ENCODE results near the gene CTNNA3. TPM values are rescaled to one million over a fixed set of nuclear protein-coding genes. Genes with fewer than 3 reads are reported as not detected.

The CTNNA3 gene
- total RNA-seq, 2 experiments from 2014 or later, result 0.30 TPM; not detected in 1

DNA sequence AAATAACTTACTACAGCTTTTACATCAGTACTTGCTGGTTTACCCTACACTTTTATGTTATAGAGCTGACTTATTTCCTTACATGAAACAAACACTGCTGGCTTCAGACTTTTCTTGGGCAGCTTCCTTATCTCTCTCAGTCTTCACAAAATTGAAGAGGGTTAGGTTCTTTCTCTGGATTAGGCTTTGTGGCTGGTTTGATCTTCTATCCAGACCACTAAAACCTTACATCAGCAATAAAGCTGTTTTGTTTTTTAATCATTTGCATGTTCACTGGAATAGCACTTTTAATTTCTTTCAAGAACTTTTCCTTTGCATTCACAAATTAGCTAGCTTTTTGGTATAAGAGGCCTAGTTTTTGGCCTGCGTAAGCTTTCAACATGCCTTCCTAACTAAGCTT lies 551.5 kb downstream of the CTNNA3 start:
- DNase-seq (no peak), ATAC-seq (no peak)
- Mint-ChIP-seq H3K27ac (no peak overlapping the region), H3K4me1 (no peaks in the 10 kb centered on the region), H3K9me3 (ENCODE audit: low read depth) (no peaks in the 10 kb centered on the region), H3K4me3 (no peak overlapping the region), H3K36me3 (ENCODE audit: low read depth) (no peaks in the 10 kb centered on the region), H3K27me3 (no peaks in the 10 kb centered on the region)
- POLR2A ChIA-PET, result no interaction called here
- intact Hi-C loops (cut with DNase I, micrococcal nuclease), result no loop called here
- CTCF ChIA-PET, result no interaction called here

GRCh38 chr10:67141300-67141699 lies 554.7 kb downstream of the CTNNA3 start:
- Mint-ChIP-seq H3K4me1 (no peaks in the 10 kb centered on the region), H3K27ac (no peak overlapping the region), H3K4me3 (no peak overlapping the region), H3K36me3 (ENCODE audit: low read depth) (no peaks in the 10 kb centered on the region), H3K9me3 (ENCODE audit: low read depth) (no peaks in the 10 kb centered on the region), H3K27me3 (no peaks in the 10 kb centered on the region)
- intact Hi-C loops (cut with DNase I, micrococcal nuclease), result no loop called here
- ChIA-PET POLR2A (no interaction called here), CTCF (interaction anchor here (0.6 kb wide), 1 partner anchor 37 kb away, joined by 4 read pairs; no protein-coding TSS in a partner anchor)
- no peak for DNase-seq
- ATAC-seq, result no peak

DNA sequence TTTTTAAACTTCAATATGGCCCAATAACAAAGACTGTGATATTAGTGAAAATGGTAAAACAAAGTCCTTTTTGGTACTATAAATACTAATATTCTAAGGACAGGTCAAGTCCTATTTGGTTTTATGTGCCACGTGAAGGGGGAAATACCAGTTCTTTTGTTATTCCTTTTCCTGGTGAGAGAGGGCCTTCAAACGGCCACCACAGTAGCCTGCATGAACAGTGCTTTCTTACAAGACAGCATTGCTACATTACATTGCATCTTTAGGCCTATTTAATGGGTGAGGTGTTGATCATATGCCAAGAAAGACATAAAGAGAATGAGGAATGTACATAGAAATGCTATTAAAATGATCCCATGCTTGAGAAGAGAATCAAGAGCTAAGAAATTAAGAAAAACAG lies 555.4 kb downstream of the CTNNA3 start:
- CTCF ChIA-PET, result no interaction called here
- Mint-ChIP-seq H3K36me3 (ENCODE audit: low read depth) (no peaks in the 10 kb centered on the region), H3K9me3 (ENCODE audit: low read depth) (no peaks in the 10 kb centered on the region), H3K27me3 (no peaks in the 10 kb centered on the region), H3K4me1 (no peaks in the 10 kb centered on the region), H3K27ac (no peak overlapping the region), H3K4me3 (no peak overlapping the region)
- no peak for DNase-seq
- no peak for ATAC-seq
- POLR2A ChIA-PET, result no interaction called here
- intact Hi-C loops (cut with DNase I, micrococcal nuclease), result no loop called here

DNA sequence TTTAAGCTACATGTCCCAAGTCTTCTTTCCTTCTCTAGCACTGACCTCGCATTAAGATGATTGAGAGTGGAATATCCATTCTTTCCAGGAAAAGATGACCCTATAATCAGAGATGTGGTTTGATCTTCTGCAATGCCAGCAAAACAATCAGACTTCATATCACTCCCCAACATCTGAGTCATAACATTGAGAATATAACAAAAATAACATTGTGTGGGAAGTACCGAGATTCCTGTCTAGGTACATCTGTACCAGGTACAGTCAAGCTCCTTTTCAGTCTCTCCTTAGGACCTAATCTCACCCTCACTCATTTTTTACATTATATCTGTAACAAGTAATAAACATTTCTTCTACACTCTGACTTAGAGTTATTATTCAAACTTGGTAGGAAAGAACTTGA lies 568.6 kb downstream of the CTNNA3 start:
- ChIA-PET CTCF (no interaction called here), POLR2A (no interaction called here)
- no peaks in the 10 kb centered on the region for H3K36me3 Mint-ChIP-seq (ENCODE audit: low read depth)
- DNase-seq (no peak), ATAC-seq (no peak)
- H3K4me3 Mint-ChIP-seq, result no peak overlapping the region
- H3K4me1 Mint-ChIP-seq, result no peaks in the 10 kb centered on the region
- no peaks in the 10 kb centered on the region for H3K27me3 Mint-ChIP-seq
- no peak overlapping the region for H3K27ac Mint-ChIP-seq
- no peaks in the 10 kb centered on the region for H3K9me3 Mint-ChIP-seq (ENCODE audit: low read depth)
- intact Hi-C loops (cut with DNase I, micrococcal nuclease), result no loop called here

DNA sequence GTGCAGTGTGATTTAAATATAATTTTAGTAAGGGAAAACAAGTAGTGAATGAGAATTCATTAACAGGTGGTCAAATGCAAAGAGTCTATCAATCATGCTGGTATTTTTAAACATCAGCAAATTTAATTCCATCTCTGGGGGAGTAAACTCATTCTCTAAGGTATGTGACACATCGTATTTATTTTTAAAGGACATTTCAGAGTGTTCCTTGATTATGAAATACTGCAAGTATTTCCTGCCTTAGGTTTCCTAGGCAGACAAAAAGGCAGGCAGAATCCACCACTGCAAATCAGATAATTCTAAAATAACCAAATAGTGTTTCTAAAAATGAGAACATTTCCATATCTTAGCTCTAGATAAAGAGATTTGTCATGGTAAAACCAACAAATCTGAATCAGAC lies 576.3 kb downstream of the CTNNA3 start:
- ChIA-PET POLR2A (no interaction called here), CTCF (interaction anchor here (0.6 kb wide), 1 partner anchor 751 kb away, joined by 4 read pairs; no protein-coding TSS in a partner anchor)
- H3K27me3 Mint-ChIP-seq, result no peaks in the 10 kb centered on the region
- H3K4me1 Mint-ChIP-seq, result no peaks in the 10 kb centered on the region
- intact Hi-C loops (cut with DNase I, micrococcal nuclease), result no loop called here
- no peak for DNase-seq
- H3K27ac Mint-ChIP-seq, result no peak overlapping the region
- no peak overlapping the region for H3K4me3 Mint-ChIP-seq
- ATAC-seq, result no peak
- no peaks in the 10 kb centered on the region for H3K9me3 Mint-ChIP-seq (ENCODE audit: low read depth)
- no peaks in the 10 kb centered on the region for H3K36me3 Mint-ChIP-seq (ENCODE audit: low read depth)

- ATAC-seq, result no peak
- CTCF ChIA-PET, result no interaction called here
- no peak for DNase-seq
- Mint-ChIP-seq H3K36me3 (ENCODE audit: low read depth) (no peaks in the 10 kb centered on the region), H3K27me3 (no peaks in the 10 kb centered on the region), H3K4me1 (no peaks in the 10 kb centered on the region), H3K4me3 (no peak overlapping the region), H3K27ac (no peak overlapping the region), H3K9me3 (ENCODE audit: low read depth) (no peaks in the 10 kb centered on the region)
- POLR2A ChIA-PET, result no interaction called here
- intact Hi-C loops (cut with DNase I, micrococcal nuclease), result no loop called here
Measured at GRCh38 chr10:67115972-67116371, 580.0 kb downstream of the CTNNA3 start.

GRCh38 chr10:67114945-67115344 lies 581.0 kb downstream of the CTNNA3 start:
- Mint-ChIP-seq H3K27ac (no peak overlapping the region), H3K36me3 (ENCODE audit: low read depth) (no peaks in the 10 kb centered on the region), H3K27me3 (no peaks in the 10 kb centered on the region), H3K4me1 (no peaks in the 10 kb centered on the region), H3K9me3 (ENCODE audit: low read depth) (no peaks in the 10 kb centered on the region), H3K4me3 (no peak overlapping the region)
- ChIA-PET CTCF (no interaction called here), POLR2A (no interaction called here)
- intact Hi-C loops (cut with DNase I, micrococcal nuclease), result no loop called here
- ATAC-seq (no peak), DNase-seq (no peak)

DNA sequence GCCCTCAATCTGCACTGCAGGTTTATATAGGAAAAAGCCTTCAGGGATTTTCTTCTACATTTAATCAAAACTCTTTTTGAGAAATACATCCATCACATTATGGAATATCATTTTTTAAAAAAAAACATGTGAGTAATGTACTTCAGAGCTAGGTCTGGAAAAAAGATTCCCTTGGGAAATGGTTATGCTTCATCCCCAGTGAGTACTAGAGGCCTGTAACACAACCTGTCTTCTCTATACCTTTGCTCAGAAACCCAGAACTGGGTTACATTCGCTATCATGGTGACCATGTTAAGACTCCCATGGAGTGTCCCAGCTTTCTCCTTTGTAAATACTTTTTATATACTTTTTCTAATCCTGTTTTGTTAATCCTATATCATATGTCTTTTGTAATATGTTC lies 583.2 kb downstream of the CTNNA3 start:
- Mint-ChIP-seq H3K4me3 (no peak overlapping the region), H3K27ac (no peak overlapping the region), H3K27me3 (no peaks in the 10 kb centered on the region), H3K36me3 (ENCODE audit: low read depth) (no peaks in the 10 kb centered on the region), H3K4me1 (no peaks in the 10 kb centered on the region), H3K9me3 (ENCODE audit: low read depth) (no peaks in the 10 kb centered on the region)
- no peak for ATAC-seq
- DNase-seq, result no peak
- CTCF ChIA-PET, result no interaction called here
- POLR2A ChIA-PET, result no interaction called here
- intact Hi-C loops (cut with DNase I, micrococcal nuclease), result no loop called here

GRCh38 chr10:67110286-67110685 lies 585.7 kb downstream of the CTNNA3 start:
- CTCF ChIA-PET, result no interaction called here

GRCh38 chr10:67107670-67108069 lies 588.3 kb downstream of the CTNNA3 start:
- H3K36me3 Mint-ChIP-seq (ENCODE audit: low read depth), result no peaks in the 10 kb centered on the region
- no peaks in the 10 kb centered on the region for H3K4me1 Mint-ChIP-seq
- intact Hi-C loops (cut with DNase I, micrococcal nuclease), result no loop called here
- no peaks in the 10 kb centered on the region for H3K27me3 Mint-ChIP-seq
- no peak for ATAC-seq
- no peaks in the 10 kb centered on the region for H3K9me3 Mint-ChIP-seq (ENCODE audit: low read depth)
- CTCF ChIA-PET, result no interaction called here
- DNase-seq, result no peak
- POLR2A ChIA-PET, result no interaction called here
- H3K27ac Mint-ChIP-seq, result no peak overlapping the region
- H3K4me3 Mint-ChIP-seq, result no peak overlapping the region

More at GRCh38 chr10:67110286-67110685, 585.7 kb downstream of the CTNNA3 start:
- Mint-ChIP-seq H3K27me3 (no peaks in the 10 kb centered on the region), H3K4me3 (no peak overlapping the region), H3K9me3 (ENCODE audit: low read depth) (no peaks in the 10 kb centered on the region), H3K27ac (no peak overlapping the region), H3K4me1 (no peaks in the 10 kb centered on the region), H3K36me3 (ENCODE audit: low read depth) (no peaks in the 10 kb centered on the region)
- POLR2A ChIA-PET, result interaction anchor here (0.5 kb wide), 1 partner anchor 388 kb away, joined by 3 read pairs; no protein-coding TSS in a partner anchor
- intact Hi-C loops (cut with DNase I, micrococcal nuclease), result no loop called here
- DNase-seq (no peak), ATAC-seq (no peak)

- Mint-ChIP-seq H3K4me1 (no peaks in the 10 kb centered on the region), H3K27ac (no peak overlapping the region), H3K36me3 (ENCODE audit: low read depth) (no peaks in the 10 kb centered on the region), H3K27me3 (no peaks in the 10 kb centered on the region), H3K9me3 (ENCODE audit: low read depth) (no peaks in the 10 kb centered on the region), H3K4me3 (no peak overlapping the region)
- intact Hi-C loops (cut with DNase I, micrococcal nuclease), result no loop called here
- no peak for DNase-seq
- ATAC-seq, result no peak
- ChIA-PET POLR2A (no interaction called here), CTCF (interaction anchor here (0.6 kb wide), 1 partner anchor 1507 kb away, joined by 3 read pairs; no protein-coding TSS in a partner anchor)
Measured at GRCh38 chr10:67100951-67101350, 595.0 kb downstream of the CTNNA3 start.

DNA sequence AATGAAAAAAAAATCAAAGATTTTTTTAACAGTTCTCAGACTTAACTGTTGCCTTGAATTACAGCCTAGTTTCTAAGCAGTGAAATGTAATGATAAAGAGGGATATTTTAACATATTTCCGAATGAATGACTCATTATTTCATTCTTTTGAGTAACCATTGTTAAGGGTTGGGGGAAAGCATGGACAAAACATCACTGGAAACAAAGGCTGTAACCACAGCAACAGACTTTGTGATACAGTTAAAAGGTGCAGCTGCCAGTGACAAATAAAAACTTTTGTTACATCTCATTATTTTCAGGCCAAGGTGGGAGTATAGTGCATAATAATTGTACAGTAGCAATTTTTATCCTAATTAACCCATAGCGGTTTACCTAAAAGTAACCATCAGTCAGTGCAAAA lies 597.5 kb downstream of the CTNNA3 start:
- Mint-ChIP-seq H3K27me3 (no peaks in the 10 kb centered on the region), H3K27ac (no peak overlapping the region), H3K9me3 (ENCODE audit: low read depth) (no peaks in the 10 kb centered on the region), H3K4me3 (no peak overlapping the region), H3K4me1 (no peaks in the 10 kb centered on the region), H3K36me3 (ENCODE audit: low read depth) (no peaks in the 10 kb centered on the region)
- no peak for ATAC-seq
- no peak for DNase-seq
- ChIA-PET CTCF (no interaction called here), POLR2A (no interaction called here)
- intact Hi-C loops (cut with DNase I, micrococcal nuclease), result no loop called here

GRCh38 chr10:67095531-67095930 lies 600.5 kb downstream of the CTNNA3 start:
- intact Hi-C loops (cut with DNase I, micrococcal nuclease), result no loop called here
- POLR2A ChIA-PET, result no interaction called here

More at GRCh38 chr10:67095531-67095930, 600.5 kb downstream of the CTNNA3 start:
- ATAC-seq (no peak), DNase-seq (no peak)
- Mint-ChIP-seq H3K4me3 (no peak overlapping the region), H3K27me3 (no peaks in the 10 kb centered on the region), H3K36me3 (ENCODE audit: low read depth) (no peaks in the 10 kb centered on the region), H3K9me3 (ENCODE audit: low read depth) (no peaks in the 10 kb centered on the region), H3K27ac (no peak overlapping the region), H3K4me1 (no peaks in the 10 kb centered on the region)
- CTCF ChIA-PET, result no interaction called here

Data from activated CD4-positive, alpha-beta T cell treated with anti-CD3 and anti-CD28 coated beads for 36 hours (primary cell).